H1 (cell line): ENCODE results near the gene CUX1. TPM values are rescaled to one million over a fixed set of nuclear protein-coding genes. Genes with fewer than 3 reads are reported as not detected.
A peak's percentile ranks its signal among the peaks of the same experiment; 100 is the strongest.

Experiments used
- BCL11A ChIP-seq, 2 experiments: IDR thresholded peaks; one replicate each; pipeline ENCODE4 v1.6.1; 2011; ENCODE audit warnings: low read depth in 2 of 2, low read length in 2 of 2, mild to moderate bottlenecking in 2 of 2
- EGR1 ChIP-seq: IDR thresholded peaks from 2 replicates; pipeline ENCODE4 v1.6.1; 2011; ENCODE audit warnings: low read depth, low read length, borderline replicate concordance
- MAFK ChIP-seq: IDR thresholded peaks from 2 replicates; pipeline ENCODE4 v1.6.1; 2012; ENCODE audit warnings: low read depth, mild to moderate bottlenecking, improper control_type of control experiment, low read length
- TAF7 ChIP-seq: optimal IDR thresholded peaks from 2 replicates; pipeline ENCODE3; 2011; ENCODE audit warnings: low read depth, mild to moderate bottlenecking, inconsistent platforms, low read length, moderate library complexity, borderline replicate concordance
- TBP ChIP-seq: IDR thresholded peaks from 2 replicates; pipeline ENCODE4 v1.6.1; 2011; ENCODE audit warnings: low read depth, low read length, improper control_type of control experiment
- YY1 ChIP-seq: IDR thresholded peaks from 2 replicates; pipeline ENCODE4 v1.6.1; 2011; ENCODE audit warnings: low read depth, mild to moderate bottlenecking, low read length
- polyA plus RNA-seq, 7 experiments: library from polyadenylated mRNA; depleted of rRNA in 3 of 7; stranded (reverse) in 5 of 7; unstranded in 2 of 7; fragments of >200 nt in 5 of 7; fragments of 200-250 nt in 2 of 7; gene quantifications; 1 replicate in 5 of 7; 2 replicates in 1 of 7; 4 replicates in 1 of 7; pipeline versions ENCODE4 v1.2.1 to v1.2.3, GENCODE V29; 2011 to 2013; ENCODE audit warnings: missing spikeins in 2 of 7, mixed read lengths in 2 of 7
- total RNA-seq: library from RNA; stranded (reverse); fragmentation: NEBNext Ultra II Directional; extraction: Animal tissue kit (Norgen Biotek cat#: 25700); gene quantifications from 2 replicates; pipeline ENCODE4 v1.2.1, GENCODE V29; 2021
- TF ChIP-seq, protein P1 (sequence below): IDR thresholded peaks from 2 replicates; pipeline ENCODE4 v1.6.1; 2011; ENCODE audit warnings: low read length, improper control_type of control experiment
- TF ChIP-seq, protein P2 (sequence below): fragments of 300-600 bp; sonication (generic); IDR thresholded peaks from 2 replicates; pipeline ENCODE4 v1.7.1; 2012; ENCODE audit warnings: low read length, moderate library complexity, mild to moderate bottlenecking, inconsistent platforms; ENCODE audit not compliant: insufficient replicate concordance
- TF ChIP-seq, protein P3 (sequence below): IDR thresholded peaks from 2 replicates; pipeline ENCODE4 v1.6.1; 2012; ENCODE audit warnings: inconsistent platforms

The CUX1 gene
- total and polyA plus RNA-seq, 2 of the 8 experiments (the other 6 are each of a cell fraction or from before 2014, with no cell fraction given), result 21.6 to 65.9 TPM

DNA sequence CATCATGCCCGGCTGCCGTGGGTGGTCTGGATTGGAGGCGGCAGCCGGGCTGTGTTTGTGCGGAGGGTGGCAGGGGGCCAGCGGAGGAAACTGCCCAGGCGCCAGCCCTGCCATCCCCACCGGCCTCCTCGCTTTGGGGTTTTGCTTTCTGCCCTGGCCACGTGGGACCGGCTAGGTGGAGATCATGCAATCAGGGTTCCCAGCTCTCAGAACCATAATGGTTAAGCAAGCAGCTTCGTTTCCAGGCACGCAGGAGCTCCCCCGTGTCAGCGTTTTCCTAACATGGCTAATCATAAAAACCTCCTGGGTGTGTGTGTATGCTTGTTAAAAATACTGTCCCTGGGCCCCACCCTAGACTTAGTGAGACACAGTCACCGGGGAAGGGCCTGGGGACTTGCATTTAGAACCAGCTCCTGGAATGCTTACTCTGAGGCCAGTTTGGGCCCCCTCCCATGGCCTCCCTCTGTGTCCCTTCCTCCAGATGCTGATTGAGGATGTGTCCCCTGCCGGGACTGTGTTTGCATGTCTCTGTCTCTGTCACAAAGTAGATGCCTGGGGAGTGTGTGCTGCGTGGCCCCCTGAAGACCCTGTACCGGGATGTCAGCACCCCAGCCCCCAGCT, 119.3 kb downstream of the CUX1 start (continued):
- TF ChIP-seq, protein P1, sequence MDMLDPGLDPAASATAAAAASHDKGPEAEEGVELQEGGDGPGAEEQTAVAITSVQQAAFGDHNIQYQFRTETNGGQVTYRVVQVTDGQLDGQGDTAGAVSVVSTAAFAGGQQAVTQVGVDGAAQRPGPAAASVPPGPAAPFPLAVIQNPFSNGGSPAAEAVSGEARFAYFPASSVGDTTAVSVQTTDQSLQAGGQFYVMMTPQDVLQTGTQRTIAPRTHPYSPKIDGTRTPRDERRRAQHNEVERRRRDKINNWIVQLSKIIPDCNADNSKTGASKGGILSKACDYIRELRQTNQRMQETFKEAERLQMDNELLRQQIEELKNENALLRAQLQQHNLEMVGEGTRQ, result peak; percentile 36
- TF ChIP-seq, protein P2, sequence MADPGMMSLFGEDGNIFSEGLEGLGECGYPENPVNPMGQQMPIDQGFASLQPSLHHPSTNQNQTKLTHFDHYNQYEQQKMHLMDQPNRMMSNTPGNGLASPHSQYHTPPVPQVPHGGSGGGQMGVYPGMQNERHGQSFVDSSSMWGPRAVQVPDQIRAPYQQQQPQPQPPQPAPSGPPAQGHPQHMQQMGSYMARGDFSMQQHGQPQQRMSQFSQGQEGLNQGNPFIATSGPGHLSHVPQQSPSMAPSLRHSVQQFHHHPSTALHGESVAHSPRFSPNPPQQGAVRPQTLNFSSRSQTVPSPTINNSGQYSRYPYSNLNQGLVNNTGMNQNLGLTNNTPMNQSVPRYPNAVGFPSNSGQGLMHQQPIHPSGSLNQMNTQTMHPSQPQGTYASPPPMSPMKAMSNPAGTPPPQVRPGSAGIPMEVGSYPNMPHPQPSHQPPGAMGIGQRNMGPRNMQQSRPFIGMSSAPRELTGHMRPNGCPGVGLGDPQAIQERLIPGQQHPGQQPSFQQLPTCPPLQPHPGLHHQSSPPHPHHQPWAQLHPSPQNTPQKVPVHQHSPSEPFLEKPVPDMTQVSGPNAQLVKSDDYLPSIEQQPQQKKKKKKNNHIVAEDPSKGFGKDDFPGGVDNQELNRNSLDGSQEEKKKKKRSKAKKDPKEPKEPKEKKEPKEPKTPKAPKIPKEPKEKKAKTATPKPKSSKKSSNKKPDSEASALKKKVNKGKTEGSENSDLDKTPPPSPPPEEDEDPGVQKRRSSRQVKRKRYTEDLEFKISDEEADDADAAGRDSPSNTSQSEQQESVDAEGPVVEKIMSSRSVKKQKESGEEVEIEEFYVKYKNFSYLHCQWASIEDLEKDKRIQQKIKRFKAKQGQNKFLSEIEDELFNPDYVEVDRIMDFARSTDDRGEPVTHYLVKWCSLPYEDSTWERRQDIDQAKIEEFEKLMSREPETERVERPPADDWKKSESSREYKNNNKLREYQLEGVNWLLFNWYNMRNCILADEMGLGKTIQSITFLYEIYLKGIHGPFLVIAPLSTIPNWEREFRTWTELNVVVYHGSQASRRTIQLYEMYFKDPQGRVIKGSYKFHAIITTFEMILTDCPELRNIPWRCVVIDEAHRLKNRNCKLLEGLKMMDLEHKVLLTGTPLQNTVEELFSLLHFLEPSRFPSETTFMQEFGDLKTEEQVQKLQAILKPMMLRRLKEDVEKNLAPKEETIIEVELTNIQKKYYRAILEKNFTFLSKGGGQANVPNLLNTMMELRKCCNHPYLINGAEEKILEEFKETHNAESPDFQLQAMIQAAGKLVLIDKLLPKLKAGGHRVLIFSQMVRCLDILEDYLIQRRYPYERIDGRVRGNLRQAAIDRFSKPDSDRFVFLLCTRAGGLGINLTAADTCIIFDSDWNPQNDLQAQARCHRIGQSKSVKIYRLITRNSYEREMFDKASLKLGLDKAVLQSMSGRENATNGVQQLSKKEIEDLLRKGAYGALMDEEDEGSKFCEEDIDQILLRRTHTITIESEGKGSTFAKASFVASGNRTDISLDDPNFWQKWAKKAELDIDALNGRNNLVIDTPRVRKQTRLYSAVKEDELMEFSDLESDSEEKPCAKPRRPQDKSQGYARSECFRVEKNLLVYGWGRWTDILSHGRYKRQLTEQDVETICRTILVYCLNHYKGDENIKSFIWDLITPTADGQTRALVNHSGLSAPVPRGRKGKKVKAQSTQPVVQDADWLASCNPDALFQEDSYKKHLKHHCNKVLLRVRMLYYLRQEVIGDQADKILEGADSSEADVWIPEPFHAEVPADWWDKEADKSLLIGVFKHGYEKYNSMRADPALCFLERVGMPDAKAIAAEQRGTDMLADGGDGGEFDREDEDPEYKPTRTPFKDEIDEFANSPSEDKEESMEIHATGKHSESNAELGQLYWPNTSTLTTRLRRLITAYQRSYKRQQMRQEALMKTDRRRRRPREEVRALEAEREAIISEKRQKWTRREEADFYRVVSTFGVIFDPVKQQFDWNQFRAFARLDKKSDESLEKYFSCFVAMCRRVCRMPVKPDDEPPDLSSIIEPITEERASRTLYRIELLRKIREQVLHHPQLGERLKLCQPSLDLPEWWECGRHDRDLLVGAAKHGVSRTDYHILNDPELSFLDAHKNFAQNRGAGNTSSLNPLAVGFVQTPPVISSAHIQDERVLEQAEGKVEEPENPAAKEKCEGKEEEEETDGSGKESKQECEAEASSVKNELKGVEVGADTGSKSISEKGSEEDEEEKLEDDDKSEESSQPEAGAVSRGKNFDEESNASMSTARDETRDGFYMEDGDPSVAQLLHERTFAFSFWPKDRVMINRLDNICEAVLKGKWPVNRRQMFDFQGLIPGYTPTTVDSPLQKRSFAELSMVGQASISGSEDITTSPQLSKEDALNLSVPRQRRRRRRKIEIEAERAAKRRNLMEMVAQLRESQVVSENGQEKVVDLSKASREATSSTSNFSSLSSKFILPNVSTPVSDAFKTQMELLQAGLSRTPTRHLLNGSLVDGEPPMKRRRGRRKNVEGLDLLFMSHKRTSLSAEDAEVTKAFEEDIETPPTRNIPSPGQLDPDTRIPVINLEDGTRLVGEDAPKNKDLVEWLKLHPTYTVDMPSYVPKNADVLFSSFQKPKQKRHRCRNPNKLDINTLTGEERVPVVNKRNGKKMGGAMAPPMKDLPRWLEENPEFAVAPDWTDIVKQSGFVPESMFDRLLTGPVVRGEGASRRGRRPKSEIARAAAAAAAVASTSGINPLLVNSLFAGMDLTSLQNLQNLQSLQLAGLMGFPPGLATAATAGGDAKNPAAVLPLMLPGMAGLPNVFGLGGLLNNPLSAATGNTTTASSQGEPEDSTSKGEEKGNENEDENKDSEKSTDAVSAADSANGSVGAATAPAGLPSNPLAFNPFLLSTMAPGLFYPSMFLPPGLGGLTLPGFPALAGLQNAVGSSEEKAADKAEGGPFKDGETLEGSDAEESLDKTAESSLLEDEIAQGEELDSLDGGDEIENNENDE, result peak; percentile 36
- TF ChIP-seq, protein P3, sequence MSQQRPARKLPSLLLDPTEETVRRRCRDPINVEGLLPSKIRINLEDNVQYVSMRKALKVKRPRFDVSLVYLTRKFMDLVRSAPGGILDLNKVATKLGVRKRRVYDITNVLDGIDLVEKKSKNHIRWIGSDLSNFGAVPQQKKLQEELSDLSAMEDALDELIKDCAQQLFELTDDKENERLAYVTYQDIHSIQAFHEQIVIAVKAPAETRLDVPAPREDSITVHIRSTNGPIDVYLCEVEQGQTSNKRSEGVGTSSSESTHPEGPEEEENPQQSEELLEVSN, result no peak
- TF ChIP-seq TAF7 (no peak), BCL11A (IDR thresholded peaks at IDR 0.05; ENCODE audit: low read depth in 2 of 2, low read length in 2 of 2) (no peak), TBP (no peak), MAFK (no peak), EGR1 (no peak), YY1 (peak; percentile 44; the same call in 1 of the 2 replicates)
